GM23248 (cell line): ENCODE results near the gene OSGIN1. TPM values are rescaled to one million over a fixed set of nuclear protein-coding genes. Genes with fewer than 3 reads are reported as not detected.

Experiments
- DNase-seq: peaks from one replicate; pipeline ENCODE4 v3.0.0-alpha.2; 2015
- H2AFZ ChIP-seq: fragments of 200-600 bp; sonication (generic); 2 replicates; pipeline ENCODE4 v1.6.1; 2016; ENCODE audit warnings: antibody characterized with exemption
- H3F3A ChIP-seq: fragments of 200-600 bp; sonication (generic); 2 replicates; pipeline ENCODE4 v1.6.1; 2016; ENCODE audit warnings: mild to moderate bottlenecking, antibody characterized with exemption, mixed run types; ENCODE audit not compliant: insufficient read depth
- H3K27ac ChIP-seq: fragments of 200-600 bp; sonication (generic); 2 replicates; pipeline ENCODE4 v1.5.1; 2016; ENCODE audit warnings: mild to moderate bottlenecking
- H3K27me3 ChIP-seq: fragments of 200-600 bp; sonication (generic); replicated peaks from 2 replicates; pipeline ENCODE4 v1.6.1; 2016; ENCODE audit warnings: mild to moderate bottlenecking; ENCODE audit not compliant: insufficient read depth
- H3K36me3 ChIP-seq: fragments of 200-600 bp; sonication (generic); 2 replicates; pipeline ENCODE4 v1.6.1; 2016; ENCODE audit warnings: low read depth, mild to moderate bottlenecking
- H3K4me1 ChIP-seq: fragments of 200-600 bp; sonication (generic); 2 replicates; pipeline ENCODE4 v1.6.1; 2016; ENCODE audit warnings: mild to moderate bottlenecking; ENCODE audit not compliant: insufficient read depth
- H3K4me2 ChIP-seq: fragments of 200-600 bp; sonication (generic); one replicate; pipeline ENCODE4 v1.6.1; 2016; ENCODE audit warnings: mild to moderate bottlenecking; ENCODE audit not compliant: unreplicated experiment
- H3K4me3 ChIP-seq: fragments of 200-600 bp; sonication (generic); 2 replicates; pipeline ENCODE4 v1.5.1; 2016; ENCODE audit warnings: mild to moderate bottlenecking
- H3K79me2 ChIP-seq: fragments of 200-600 bp; sonication (generic); 2 replicates; pipeline ENCODE4 v1.6.1; 2016; ENCODE audit warnings: mild to moderate bottlenecking; ENCODE audit not compliant: insufficient read depth
- H3K9ac ChIP-seq: fragments of 200-600 bp; sonication (generic); 2 replicates; pipeline ENCODE4 v1.6.1; 2016; ENCODE audit warnings: mild to moderate bottlenecking
- H3K9me2 ChIP-seq: fragments of 200-600 bp; sonication (generic); 2 replicates; pipeline ENCODE4 v1.6.1; 2016; ENCODE audit warnings: mixed run types, mild to moderate bottlenecking, moderate library complexity; ENCODE audit not compliant: insufficient read depth
- H3K9me3 ChIP-seq: fragments of 200-600 bp; sonication (generic); one replicate; pipeline ENCODE4 v1.6.1; 2017; ENCODE audit warnings: low read depth
- H4K20me1 ChIP-seq: fragments of 200-600 bp; sonication (generic); 2 replicates; pipeline ENCODE4 v1.6.0; 2016; ENCODE audit not compliant: insufficient read depth
- EZH2 ChIP-seq: fragments of 200-600 bp; sonication (generic); IDR thresholded peaks from 2 replicates; pipeline ENCODE4 v1.6.1; 2018; ENCODE audit warnings: antibody characterized with exemption, mild to moderate bottlenecking; ENCODE audit not compliant: insufficient read depth, poor library complexity, severe bottlenecking
- EZH2phosphoT487 ChIP-seq: fragments of 200-600 bp; sonication (generic); IDR thresholded peaks from 2 replicates; pipeline ENCODE4 v1.6.1; 2018; ENCODE audit warnings: antibody characterized with exemption, moderate library complexity, mild to moderate bottlenecking, low read depth; ENCODE audit not compliant: insufficient read depth
- WGBS, 2 experiments: methylation state at CpG; one replicate each; pipeline ENCODE4 v1.1.6; 2015 to 2017; ENCODE audit warnings: low lambda C conversion rate in 2 of 2, low coverage in 1 of 2; ENCODE audit errors: missing lambda C conversion rate in 2 of 2; 5-methylcytosine and 5-hydroxymethylcytosine counted together
- in situ Hi-C: fragments of 300-500 bp; cut with MboI; formaldehyde crosslinking; loops from 2 replicates; pipeline ENCODE4 v1.15.0; 2020
- polyA plus RNA-seq: library from polyadenylated mRNA; unstranded; fragments of >200 nt; fragmentation: Nextera tagmentation; extraction: Ambion mirVana; gene quantifications from 2 replicates; pipeline ENCODE4 v1.2.1, GENCODE V29; 2016
- total RNA-seq: library from RNA; depleted of rRNA; stranded (reverse); fragments of >200 nt; shearing (Covaris generic); gene quantifications from 2 replicates; pipeline ENCODE4 v1.2.3, GENCODE V29; 2014

OSGIN1 gene
- total and polyA plus RNA-seq, 2 experiments from 2014 or later: 1.1 to 6.3 TPM

GRCh38 chr16:83968891-83969649 is 16.0 kb downstream of the OSGIN1 start:
- in situ Hi-C loops: loop anchor here (5.0 kb wide), 1 partner anchor 78 kb away; no protein-coding TSS in a partner anchor
- Histone ChIP-seq H3K9me2 (no peaks in the 10 kb centered on the region), H3K36me3 (no peaks in the 10 kb centered on the region), H3K27ac (no peak overlapping the region), H3F3A (no peaks in the 10 kb centered on the region), H4K20me1 (no peaks in the 10 kb centered on the region), H3K4me1 (no peaks in the 10 kb centered on the region), H3K4me2 (no peak overlapping the region), H2AFZ (no peak overlapping the region), H3K79me2 (no peaks in the 10 kb centered on the region), H3K27me3 (no peaks in the 10 kb centered on the region; the same call in 1 of the 2 replicates), H3K9me3 (no peaks in the 10 kb centered on the region), H3K4me3 (no peak overlapping the region), H3K9ac (no peak overlapping the region)
- no peak for TF ChIP-seq EZH2phosphoT487
- no peak for TF ChIP-seq EZH2
- DNase-seq: no peak
- 10 to 28% methylated on average over 7 to 26 of the region's 45 CpGs for WGBS, 2 experiments

GRCh38 chr16:83969771-83970429 is 16.9 kb downstream of the OSGIN1 start:
- H3K4me3 ChIP-seq: no peak overlapping the region
- H3K9me2 ChIP-seq: no peaks in the 10 kb centered on the region
- no peaks in the 10 kb centered on the region for H3K36me3 ChIP-seq
- H2AFZ ChIP-seq: no peak overlapping the region
- H3K79me2 ChIP-seq: no peaks in the 10 kb centered on the region
- DNase-seq: no peak
- no peak for TF ChIP-seq EZH2phosphoT487
- TF ChIP-seq EZH2: no peak
- H3F3A ChIP-seq: no peaks in the 10 kb centered on the region
- 72 to 84% methylated on average over 10 to 16 of the region's 18 CpGs for WGBS, 2 experiments
- H3K4me2 ChIP-seq: no peak overlapping the region
- no peak overlapping the region for H3K9ac ChIP-seq
- no peaks in the 10 kb centered on the region for H3K4me1 ChIP-seq
- H4K20me1 ChIP-seq: no peaks in the 10 kb centered on the region
- H3K27ac ChIP-seq: no peak overlapping the region
- no peaks in the 10 kb centered on the region; the same call in 1 of the 2 replicates for H3K27me3 ChIP-seq
- no peaks in the 10 kb centered on the region for H3K9me3 ChIP-seq
- in situ Hi-C loops: loop anchor here (5.0 kb wide), 1 partner anchor 77 kb away; no protein-coding TSS in a partner anchor

- no peak for DNase-seq
- TF ChIP-seq EZH2 (no peak), EZH2phosphoT487 (no peak)
- Histone ChIP-seq H3F3A (no peaks in the 10 kb centered on the region), H3K27ac (no peak overlapping the region), H3K4me3 (no peak overlapping the region), H3K9me2 (no peaks in the 10 kb centered on the region), H3K4me1 (no peaks in the 10 kb centered on the region), H4K20me1 (no peaks in the 10 kb centered on the region), H3K9me3 (no peaks in the 10 kb centered on the region), H3K27me3 (no peaks in the 10 kb centered on the region; the same call in 1 of the 2 replicates), H3K79me2 (no peaks in the 10 kb centered on the region), H2AFZ (no peak overlapping the region), H3K9ac (no peak overlapping the region), H3K36me3 (no peaks in the 10 kb centered on the region), H3K4me2 (no peak overlapping the region)
- in situ Hi-C loops: no loop called here
- WGBS, 2 experiments: 94 to 98% methylated on average over 6 of the region's 6 CpGs
These were observed 17.4 kb downstream of the OSGIN1 start for GRCh38 chr16:83970430-83970815.

GRCh38 chr16:83971165-83972130 is 18.4 kb downstream of the OSGIN1 start:
- Histone ChIP-seq H3K27ac (no peak overlapping the region), H3F3A (no peaks in the 10 kb centered on the region), H3K27me3 (no peaks in the 10 kb centered on the region; the same call in 1 of the 2 replicates), H3K4me3 (no peak overlapping the region), H2AFZ (no peak overlapping the region), H3K4me2 (no peak overlapping the region), H3K9me3 (no peaks in the 10 kb centered on the region), H3K79me2 (no peaks in the 10 kb centered on the region), H3K36me3 (no peaks in the 10 kb centered on the region), H3K9me2 (no peaks in the 10 kb centered on the region), H3K9ac (no peak overlapping the region), H4K20me1 (no peaks in the 10 kb centered on the region), H3K4me1 (no peaks in the 10 kb centered on the region)
- DNase-seq: peak; percentile 16
- no peak for TF ChIP-seq EZH2phosphoT487
- no peak for TF ChIP-seq EZH2
- WGBS, 2 experiments: 72 to 74% methylated on average over 25 to 27 of the region's 27 CpGs
- in situ Hi-C loops: no loop called here
